PC-3 (cell line): Measurements from ENCODE around the gene DPPA5.

ENCODE experiments used
- EZH2 ChIP-seq: fragments of 300-600 bp; sonication (generic); IDR thresholded peaks from one replicate; pipeline ENCODE4 v1.6.1; 2017; ENCODE audit warnings: antibody characterized with exemption, mild to moderate bottlenecking, low read length; ENCODE audit not compliant: unreplicated experiment
- EZH2phosphoT487 ChIP-seq: fragments of 300-600 bp; sonication (generic); IDR thresholded peaks from 2 replicates; pipeline ENCODE4 v1.6.1; 2018; ENCODE audit warnings: mild to moderate bottlenecking, antibody characterized with exemption, low read length, borderline replicate concordance
- TF ChIP-seq, protein P1 (sequence below): fragments of 300-600 bp; sonication (generic); conservative IDR thresholded peaks from 2 replicates; pipeline ENCODE4 v1.5.1; 2017; ENCODE audit warnings: antibody characterized with exemption, low read depth, mild to moderate bottlenecking, low read length

DNA sequence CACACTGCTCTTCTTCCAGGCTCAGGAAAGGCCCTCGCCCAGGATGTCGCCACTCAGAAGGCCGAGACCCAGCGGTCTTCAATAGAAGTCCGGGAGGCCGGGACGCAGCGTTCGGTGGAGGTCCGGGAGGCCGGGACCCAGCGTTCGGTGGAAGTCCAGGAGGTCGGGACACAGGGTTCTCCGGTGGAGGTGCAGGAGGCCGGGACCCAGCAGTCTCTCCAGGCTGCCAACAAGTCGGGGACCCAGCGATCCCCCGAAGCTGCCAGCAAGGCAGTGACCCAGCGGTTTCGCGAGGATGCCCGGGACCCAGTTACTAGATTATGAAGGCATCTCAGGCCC lies 9.4 kb upstream of the DPPA5 start:
- TF ChIP-seq, protein P1, sequence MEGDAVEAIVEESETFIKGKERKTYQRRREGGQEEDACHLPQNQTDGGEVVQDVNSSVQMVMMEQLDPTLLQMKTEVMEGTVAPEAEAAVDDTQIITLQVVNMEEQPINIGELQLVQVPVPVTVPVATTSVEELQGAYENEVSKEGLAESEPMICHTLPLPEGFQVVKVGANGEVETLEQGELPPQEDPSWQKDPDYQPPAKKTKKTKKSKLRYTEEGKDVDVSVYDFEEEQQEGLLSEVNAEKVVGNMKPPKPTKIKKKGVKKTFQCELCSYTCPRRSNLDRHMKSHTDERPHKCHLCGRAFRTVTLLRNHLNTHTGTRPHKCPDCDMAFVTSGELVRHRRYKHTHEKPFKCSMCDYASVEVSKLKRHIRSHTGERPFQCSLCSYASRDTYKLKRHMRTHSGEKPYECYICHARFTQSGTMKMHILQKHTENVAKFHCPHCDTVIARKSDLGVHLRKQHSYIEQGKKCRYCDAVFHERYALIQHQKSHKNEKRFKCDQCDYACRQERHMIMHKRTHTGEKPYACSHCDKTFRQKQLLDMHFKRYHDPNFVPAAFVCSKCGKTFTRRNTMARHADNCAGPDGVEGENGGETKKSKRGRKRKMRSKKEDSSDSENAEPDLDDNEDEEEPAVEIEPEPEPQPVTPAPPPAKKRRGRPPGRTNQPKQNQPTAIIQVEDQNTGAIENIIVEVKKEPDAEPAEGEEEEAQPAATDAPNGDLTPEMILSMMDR, result no peak
- no peak for TF ChIP-seq EZH2phosphoT487
- TF ChIP-seq EZH2, result no peak
